HK-2 (cell line): ENCODE data around the gene SYNC.
"Not testable (repeated sequence)": the region's sequence is repeated elsewhere in the genome, so short reads cannot be mapped to it uniquely, and the experiment has no call there.

ENCODE experiments used
- DNase-seq: peaks from one replicate; pipeline ENCODE4 v3.0.0-alpha.2; 2018; ENCODE audit not compliant: unreplicated experiment

SYNC gene

DNA sequence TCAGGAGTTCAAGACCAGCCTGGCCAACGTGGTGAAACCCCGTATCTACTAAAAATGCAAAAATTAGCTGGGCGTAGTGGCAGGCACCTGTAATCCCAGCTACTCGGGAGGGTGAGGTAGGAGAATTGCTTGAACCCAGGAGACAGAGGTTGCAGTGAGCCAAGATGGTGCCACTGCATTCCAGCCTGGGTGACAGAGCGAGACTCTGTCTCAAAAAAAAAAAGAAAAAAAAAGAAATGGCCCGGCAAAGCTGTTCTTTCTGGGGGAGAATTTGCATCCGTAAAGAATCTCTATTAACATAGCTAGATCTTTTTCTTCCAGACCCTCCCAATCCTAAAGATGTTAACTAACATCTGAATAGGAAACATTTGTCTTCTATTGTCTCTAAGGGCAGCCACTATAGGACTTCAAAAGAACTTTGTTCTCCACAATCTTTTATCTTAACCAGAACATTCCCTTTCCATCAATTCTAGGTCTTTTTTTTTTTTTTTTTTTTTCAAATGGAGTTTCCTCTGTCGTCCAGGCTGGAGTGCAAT, 60.2 kb downstream of the SYNC start:
- not testable (repeated sequence) for DNase-seq

DNA sequence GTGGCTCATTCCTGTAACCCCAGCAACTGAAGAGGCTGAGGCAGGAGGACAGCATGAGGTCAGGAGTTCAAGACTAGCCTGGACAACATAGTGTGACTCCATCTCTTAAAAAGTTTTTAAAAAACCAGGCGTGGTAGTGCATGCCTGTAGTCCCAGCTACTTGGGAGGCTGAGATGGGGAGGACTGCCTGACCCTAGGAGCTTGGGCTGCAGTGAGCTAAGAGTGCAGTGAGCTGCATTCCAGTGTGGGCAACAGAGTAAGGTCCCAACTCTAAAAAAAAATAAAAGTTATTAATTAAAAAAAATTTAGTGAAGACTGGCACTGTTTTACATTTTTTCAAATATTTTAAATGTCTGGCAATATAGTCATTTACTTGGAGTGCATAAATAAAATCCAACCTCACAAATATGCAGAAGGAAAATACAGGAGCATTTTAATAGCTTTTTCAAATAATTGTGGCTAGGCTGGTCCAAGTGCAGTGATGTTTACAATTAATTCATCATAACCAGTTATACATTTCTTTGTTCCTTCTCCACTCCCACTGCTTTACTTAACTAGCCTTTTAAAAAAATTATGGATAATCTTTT, 63.0 kb downstream of the SYNC start:
- no peak for DNase-seq

DNA sequence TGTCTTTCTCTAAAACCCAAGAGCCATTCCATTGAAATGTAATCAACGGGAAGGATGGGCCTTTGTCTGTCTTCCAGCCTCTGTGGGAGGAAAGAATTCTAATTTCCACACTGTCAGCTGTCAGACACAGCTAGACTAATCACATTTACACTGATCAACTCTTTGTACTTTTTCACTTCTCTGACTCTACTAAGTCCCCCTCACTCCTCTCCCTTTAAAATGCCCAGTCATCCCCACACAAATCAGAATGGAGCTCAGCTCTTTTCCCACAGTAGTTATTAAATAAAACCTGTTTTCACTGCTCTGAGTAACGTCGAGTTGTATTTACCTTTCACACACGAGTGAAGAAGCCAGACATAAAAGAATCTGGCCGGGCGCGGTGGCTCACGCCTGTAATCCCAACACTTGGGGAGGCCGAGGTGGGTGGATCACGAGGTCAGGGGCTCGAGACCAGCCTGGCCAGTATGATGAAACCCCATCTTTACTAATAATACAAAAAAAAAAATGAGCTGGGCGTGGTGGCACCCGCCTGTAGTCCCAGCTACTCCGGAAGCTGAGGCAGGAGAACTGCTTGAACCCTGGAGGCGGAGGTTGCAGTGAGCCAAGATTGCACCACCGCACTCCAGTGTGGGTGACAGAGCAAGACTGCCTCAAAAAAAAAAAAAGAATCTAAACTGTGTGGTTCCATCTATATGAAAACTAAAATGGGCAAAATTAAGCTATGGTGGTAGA, 65.5 kb downstream of the SYNC start:
- no peak for DNase-seq

DNA sequence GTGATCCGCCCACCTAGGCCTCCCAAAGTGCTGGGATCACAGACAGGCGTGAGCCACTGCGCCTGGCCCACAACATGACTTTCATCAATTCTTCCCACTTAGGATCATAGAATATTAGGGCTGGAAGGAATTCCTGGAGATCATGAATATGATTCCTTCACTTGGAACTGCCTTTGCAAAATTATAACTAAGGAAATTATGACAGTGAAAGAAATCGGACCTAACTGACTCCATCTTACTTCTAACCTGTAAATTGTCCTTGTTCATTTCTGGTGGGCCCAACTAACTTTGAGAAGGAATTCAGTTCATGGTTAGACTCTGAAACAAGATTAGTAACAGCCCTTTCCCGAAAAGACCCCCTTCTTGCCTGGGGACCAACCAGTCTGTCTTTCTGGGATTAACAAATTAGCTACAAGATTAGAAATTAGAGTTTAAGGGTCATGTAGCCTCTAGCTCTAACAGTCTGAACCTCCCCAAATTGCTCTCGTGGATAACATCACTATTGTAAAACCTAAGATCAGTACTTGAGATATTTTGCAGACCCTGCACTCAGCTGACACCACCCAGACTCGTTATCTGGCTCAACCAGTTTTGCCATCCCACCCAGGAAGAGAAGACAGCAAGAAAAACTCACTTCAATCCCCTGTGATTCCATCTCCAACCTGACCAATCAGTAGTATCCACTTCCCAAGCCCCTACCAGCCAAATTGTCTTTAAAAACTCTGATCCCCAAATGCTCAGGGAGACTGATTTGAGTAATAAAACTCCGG, 66.9 kb downstream of the SYNC start:
- DNase-seq = no peak

DNA sequence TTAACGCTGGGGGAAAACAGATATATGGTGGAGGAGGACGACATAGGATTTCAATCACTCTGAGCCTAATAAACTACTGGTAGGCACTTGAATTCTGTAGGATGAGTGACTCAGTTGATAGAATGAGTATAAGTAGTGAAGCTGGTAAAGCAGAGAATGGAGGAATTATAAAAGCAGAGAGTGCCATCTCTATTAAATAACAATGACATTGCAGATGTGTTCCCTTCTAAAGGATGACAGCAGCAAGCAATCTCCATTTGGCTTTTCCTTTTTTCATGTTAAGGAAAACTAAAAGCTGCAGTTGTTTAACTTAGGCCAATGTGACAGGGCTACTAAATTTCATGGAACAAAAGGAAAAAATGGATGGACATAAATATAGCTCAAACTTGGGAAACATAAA, 69.7 kb downstream of the SYNC start:
- no peak for DNase-seq

DNA sequence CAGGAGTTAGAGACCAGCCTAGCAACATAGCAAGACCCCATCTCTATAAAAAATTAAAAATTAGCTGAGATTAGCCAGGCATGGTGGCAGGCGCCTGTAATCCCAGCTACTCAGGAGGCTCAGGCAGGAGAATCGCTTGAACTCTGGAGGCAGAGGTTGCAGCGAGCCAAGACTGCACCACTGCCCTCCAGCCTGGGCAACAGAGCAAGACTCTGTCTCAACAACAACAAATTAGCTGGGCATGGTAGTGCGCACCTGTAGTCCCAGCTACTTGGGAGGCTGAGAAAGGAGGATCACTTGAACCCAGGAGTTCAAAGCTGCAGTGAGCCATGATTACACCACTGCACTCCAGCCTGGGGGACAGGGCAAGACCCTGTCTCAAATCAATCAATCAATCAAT, 72.4 kb downstream of the SYNC start:
- DNase-seq = not testable (repeated sequence)
